CD14-positive monocyte (primary cell): Measurements from ENCODE around the gene TRAPPC11. TPM values are rescaled to one million over a fixed set of nuclear protein-coding genes. Genes with fewer than 3 reads are reported as not detected.

Source experiments
- DNase-seq, 3 donors: peaks; one replicate each; pipeline ENCODE4 v3.0.0-alpha.2; 2011 to 2022
- H2AFZ ChIP-seq: 2 replicates; pipeline ENCODE4 v1.6.0; 2012; ENCODE audit warnings: mild to moderate bottlenecking, low read depth, low read length, inconsistent platforms; ENCODE audit not compliant: insufficient read depth, poor library complexity, severe bottlenecking
- H3K27ac ChIP-seq, 2 donors: 1 replicate in 1 of 2; 2 replicates in 1 of 2; pipeline ENCODE4 v1.5.1; 2012 to 2013; ENCODE audit warnings: low read length in 2 of 2, control low read depth in 1 of 2, inconsistent platforms in 1 of 2, low read depth in 1 of 2, mild to moderate bottlenecking in 1 of 2
- H3K27me3 ChIP-seq, 2 donors: one replicate each; pipeline versions ENCODE4 v1.6.0 to v1.6.1; 2011 to 2013; ENCODE audit warnings: low read length in 2 of 2; ENCODE audit not compliant: control insufficient read depth in 2 of 2, insufficient read depth in 2 of 2
- H3K36me3 ChIP-seq, 2 donors: replicated peaks in 1 of 2; 1 replicate in 1 of 2; 2 replicates in 1 of 2; pipeline versions ENCODE4 v1.5.1 to v1.6.1; 2012 to 2013; ENCODE audit warnings: low read length in 2 of 2, control low read depth in 1 of 2, inconsistent platforms in 1 of 2, mild to moderate bottlenecking in 1 of 2; ENCODE audit not compliant: insufficient read depth in 2 of 2, control insufficient read depth in 1 of 2
- H3K4me1 ChIP-seq, 2 donors: 1 replicate in 1 of 2; 2 replicates in 1 of 2; pipeline versions ENCODE4 v1.5.1 to v1.6.1; 2012 to 2013; ENCODE audit warnings: low read length in 2 of 2, control low read depth in 1 of 2, inconsistent platforms in 1 of 2, mild to moderate bottlenecking in 1 of 2, moderate library complexity in 1 of 2; ENCODE audit not compliant: insufficient read depth in 2 of 2, control insufficient read depth in 1 of 2
- H3K4me2 ChIP-seq: replicated peaks from 2 replicates; pipeline ENCODE3; 2012; ENCODE audit warnings: low read length, moderate library complexity, mild to moderate bottlenecking; ENCODE audit not compliant: poor library complexity, severe bottlenecking; ENCODE audit errors: extremely low read depth
- H3K4me3 ChIP-seq, 3 experiments: fragments of 200-600 bp in 1 of 3; sonication (generic) in 1 of 3; replicated peaks in 1 of 3; 1 replicate in 2 of 3; 2 replicates in 1 of 3; pipeline ENCODE4 v1.5.1; 2011 to 2013; ENCODE audit warnings: low read length in 3 of 3, mild to moderate bottlenecking in 3 of 3, control low read depth in 2 of 3, low read depth in 2 of 3, inconsistent platforms in 1 of 3, moderate library complexity in 1 of 3
- H3K79me2 ChIP-seq: 2 replicates; pipeline ENCODE4 v1.6.0; 2012; ENCODE audit warnings: mild to moderate bottlenecking, control low read depth, inconsistent platforms, low read length, moderate library complexity; ENCODE audit not compliant: insufficient read depth
- H3K9ac ChIP-seq: 2 replicates; pipeline ENCODE4 v1.6.0; 2017; ENCODE audit warnings: low read length, mild to moderate bottlenecking; ENCODE audit not compliant: insufficient read depth, poor library complexity, severe bottlenecking
- H3K9me3 ChIP-seq, 2 donors: replicated peaks in 1 of 2; 1 replicate in 1 of 2; 2 replicates in 1 of 2; pipeline versions ENCODE4 v1.5.1 to v1.6.1; 2012 to 2013; ENCODE audit warnings: low read length in 2 of 2, control low read depth in 1 of 2; ENCODE audit not compliant: control insufficient read depth in 1 of 2, insufficient read depth in 1 of 2
- H4K20me1 ChIP-seq: 2 replicates; pipeline ENCODE4 v1.6.0; 2012; ENCODE audit warnings: mild to moderate bottlenecking, low read length, control low read depth, moderate library complexity; ENCODE audit not compliant: insufficient read depth
- H3K27ac Mint-ChIP-seq, 7 donors: one replicate each; pipeline ENCODE4 v1.8.0; 2020; ENCODE audit warnings: mild to moderate bottlenecking in 7 of 7, mixed read lengths in 7 of 7, moderate library complexity in 6 of 7, inconsistent platforms in 2 of 7
- H3K27me3 Mint-ChIP-seq, 3 donors: one replicate each; pipeline ENCODE4 v1.8.0; 2021 to 2022; ENCODE audit warnings: low read depth in 3 of 3, mild to moderate bottlenecking in 3 of 3, mixed read lengths in 3 of 3, moderate library complexity in 3 of 3, inconsistent platforms in 1 of 3
- H3K36me3 Mint-ChIP-seq, 2 donors: one replicate each; pipeline ENCODE4 v1.8.0; 2020; ENCODE audit warnings: mixed read lengths in 2 of 2, inconsistent platforms in 1 of 2, mild to moderate bottlenecking in 1 of 2
- H3K4me1 Mint-ChIP-seq: one replicate; pipeline ENCODE4 v1.8.0; 2020; ENCODE audit warnings: mild to moderate bottlenecking, mixed read lengths
- H3K4me3 Mint-ChIP-seq, 2 donors: one replicate each; pipeline ENCODE4 v1.8.0; 2020; ENCODE audit warnings: mild to moderate bottlenecking in 2 of 2, mixed read lengths in 2 of 2, moderate library complexity in 1 of 2
- H3K9me3 Mint-ChIP-seq, 7 donors: one replicate each; pipeline ENCODE4 v1.8.0; 2020 to 2022; ENCODE audit warnings: mixed read lengths in 7 of 7, mild to moderate bottlenecking in 6 of 7, moderate library complexity in 6 of 7, inconsistent platforms in 2 of 7
- CTCF ChIP-seq: fragments of 200-600 bp; IDR thresholded peaks from one replicate; pipeline ENCODE4 v1.8.0; 2022; ENCODE audit warnings: antibody characterized with exemption, mild to moderate bottlenecking
- WGBS: methylation state at CpG from one replicate; pipeline ENCODE4 v1.1.5; 2013; ENCODE audit warnings: missing lambda C conversion rate; ENCODE audit not compliant: insufficient coverage; 5-methylcytosine and 5-hydroxymethylcytosine counted together
- intact Hi-C, 2 donors: fragments of 100-400 bp; cut with micrococcal nuclease; formaldehyde crosslinking; loops; one replicate each; pipeline versions ENCODE4 v1.15.0 to v1.15.1; 2023
- polyA plus RNA-seq, 3 donors: library from polyadenylated mRNA; depleted of rRNA in 1 of 3; unstranded in 2 of 3; stranded (reverse) in 1 of 3; fragments of 300-500 nt in 2 of 3; fragments of >200 nt in 1 of 3; fragmentation: Illumina TruSeq in 2 of 3; gene quantifications; 1 replicate in 2 of 3; 2 replicates in 1 of 3; pipeline ENCODE4 v1.2.3, GENCODE V29; 2012 to 2021

The TRAPPC11 gene
- polyA plus RNA-seq, 3 donors, result 18.4 to 30.7 (median 29.7) TPM

GRCh38 chr4:183755596-183755995, 96.5 kb downstream of the TRAPPC11 start:
- no peak for TF ChIP-seq CTCF
- Histone ChIP-seq H3K27ac (no peak overlapping the region), H4K20me1 (no peaks in the 10 kb centered on the region), H3K4me3 (no peak overlapping the region), H3K79me2 (no peaks in the 10 kb centered on the region), H3K4me1 (no peaks in the 10 kb centered on the region), H3K36me3 (no peaks in the 10 kb centered on the region), H3K27me3 (no peaks in the 10 kb centered on the region), H3K9ac (no peak overlapping the region), H3K9me3 (peaks cover 4 to 14% of the 10 kb centered on the region in 2 donors), H3K4me2 (no peak overlapping the region), H2AFZ (no peak overlapping the region)
- no peak for DNase-seq
- H3K27me3 Mint-ChIP-seq, result peaks cover 0 to 4% (median 0%) of the 10 kb centered on the region in 3 donors
- H3K27ac Mint-ChIP-seq, result no peak overlapping the region
- H3K9me3 Mint-ChIP-seq, result peaks cover 4 to 24% (median 12%) of the 10 kb centered on the region in 7 donors
- no CpG with 5 or more reads among the region's 2 CpGs for WGBS
- no peaks in the 10 kb centered on the region for H3K4me1 Mint-ChIP-seq
- no peak overlapping the region for H3K4me3 Mint-ChIP-seq
- intact Hi-C loops, result no loop called here
- H3K36me3 Mint-ChIP-seq, result no peaks in the 10 kb centered on the region

GRCh38 chr4:183757060-183757459, 98.0 kb downstream of the TRAPPC11 start:
- WGBS, result 96% methylated on average over 7 of the region's 10 CpGs
- Mint-ChIP-seq H3K4me3 (no peak overlapping the region), H3K4me1 (no peaks in the 10 kb centered on the region), H3K27me3 (peaks cover 0 to 4% (median 0%) of the 10 kb centered on the region in 3 donors), H3K27ac (no peak overlapping the region), H3K36me3 (no peaks in the 10 kb centered on the region), H3K9me3 (peaks cover 3 to 20% (median 11%) of the 10 kb centered on the region in 7 donors)
- Histone ChIP-seq H3K36me3 (no peaks in the 10 kb centered on the region), H3K4me1 (no peaks in the 10 kb centered on the region), H3K4me2 (no peak overlapping the region), H3K9ac (no peak overlapping the region), H3K79me2 (no peaks in the 10 kb centered on the region), H3K27ac (no peak overlapping the region), H2AFZ (no peak overlapping the region), H3K4me3 (no peak overlapping the region), H3K27me3 (no peaks in the 10 kb centered on the region), H3K9me3 (peaks cover 4 to 14% of the 10 kb centered on the region in 2 donors), H4K20me1 (no peaks in the 10 kb centered on the region)
- intact Hi-C loops, result no loop called here
- DNase-seq, result no peak
- no peak for TF ChIP-seq CTCF
